GM12891 (cell line): ENCODE data around the gene OSBPL5.
A peak's percentile ranks its signal among the peaks of the same experiment; 100 is the strongest.

Source experiments
- DNase-seq: peaks from one replicate; pipeline ENCODE4 v3.0.0; 2011; ENCODE audit warnings: low spot score; ENCODE audit not compliant: insufficient read length
- FAIRE-seq: peaks from 2 replicates; lab custom pipeline; 2011; peaks lifted over from hg19 to GRCh38; lab: Jason Lieb, UNC
- PAX5 ChIP-seq: IDR thresholded peaks from 2 replicates; pipeline ENCODE4 v1.6.1; 2011; ENCODE audit warnings: low read length, moderate library complexity, mild to moderate bottlenecking; ENCODE audit not compliant: insufficient read depth, severe bottlenecking
- POLR2A ChIP-seq: IDR thresholded peaks from 2 replicates; pipeline ENCODE4 v1.6.1; 2011; ENCODE audit warnings: low read depth, low read length, control low read depth
- POLR2AphosphoS5 ChIP-seq: IDR thresholded peaks from 2 replicates; pipeline ENCODE4 v1.6.1; 2011; ENCODE audit warnings: low read depth, low read length, control low read depth
- POU2F2 ChIP-seq: IDR thresholded peaks from 2 replicates; pipeline ENCODE4 v1.6.1; 2011; ENCODE audit warnings: low read depth, mild to moderate bottlenecking, control low read depth, low read length, moderate library complexity
- SPI1 ChIP-seq: IDR thresholded peaks from 2 replicates; pipeline ENCODE4 v1.6.1; 2011; ENCODE audit warnings: low read depth, low read length, control low read depth
- TAF1 ChIP-seq: IDR thresholded peaks from 2 replicates; pipeline ENCODE4 v1.6.1; 2011; ENCODE audit warnings: low read depth, low read length, control low read depth

The OSBPL5 gene

GRCh38 chr11:3111919-3112690 is 53.0 kb downstream of the OSBPL5 start:
- TF ChIP-seq POLR2A (no peak), SPI1 (no peak), POU2F2 (no peak), PAX5 (no peak), POLR2AphosphoS5 (no peak), TAF1 (no peak)
- no peak for DNase-seq
- FAIRE-seq = no peak

DNA sequence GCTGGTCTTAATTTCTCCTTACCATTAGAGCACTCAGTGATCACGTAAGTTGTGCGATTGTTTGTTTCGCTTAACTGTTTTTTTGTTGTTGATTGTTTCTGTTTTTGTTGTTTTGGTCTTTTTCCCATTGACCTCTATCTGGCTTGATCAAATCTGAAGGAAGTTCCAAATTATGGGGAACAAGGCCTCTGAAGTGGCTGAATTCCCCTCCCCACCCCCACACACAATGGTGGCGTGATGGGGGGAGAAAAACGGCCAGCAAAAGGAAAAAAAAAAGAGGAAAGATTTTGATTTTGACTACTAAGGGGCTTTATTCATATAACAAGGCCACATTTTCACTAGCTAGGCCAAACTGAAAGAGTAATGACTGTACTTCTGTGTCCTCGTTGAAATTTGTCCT is 53.6 kb downstream of the OSBPL5 start:
- FAIRE-seq (no peak), DNase-seq (no peak)
- TF ChIP-seq POU2F2 = no peak
- TF ChIP-seq SPI1 = no peak
- TF ChIP-seq POLR2AphosphoS5 = no peak
- no peak for TF ChIP-seq PAX5

DNA sequence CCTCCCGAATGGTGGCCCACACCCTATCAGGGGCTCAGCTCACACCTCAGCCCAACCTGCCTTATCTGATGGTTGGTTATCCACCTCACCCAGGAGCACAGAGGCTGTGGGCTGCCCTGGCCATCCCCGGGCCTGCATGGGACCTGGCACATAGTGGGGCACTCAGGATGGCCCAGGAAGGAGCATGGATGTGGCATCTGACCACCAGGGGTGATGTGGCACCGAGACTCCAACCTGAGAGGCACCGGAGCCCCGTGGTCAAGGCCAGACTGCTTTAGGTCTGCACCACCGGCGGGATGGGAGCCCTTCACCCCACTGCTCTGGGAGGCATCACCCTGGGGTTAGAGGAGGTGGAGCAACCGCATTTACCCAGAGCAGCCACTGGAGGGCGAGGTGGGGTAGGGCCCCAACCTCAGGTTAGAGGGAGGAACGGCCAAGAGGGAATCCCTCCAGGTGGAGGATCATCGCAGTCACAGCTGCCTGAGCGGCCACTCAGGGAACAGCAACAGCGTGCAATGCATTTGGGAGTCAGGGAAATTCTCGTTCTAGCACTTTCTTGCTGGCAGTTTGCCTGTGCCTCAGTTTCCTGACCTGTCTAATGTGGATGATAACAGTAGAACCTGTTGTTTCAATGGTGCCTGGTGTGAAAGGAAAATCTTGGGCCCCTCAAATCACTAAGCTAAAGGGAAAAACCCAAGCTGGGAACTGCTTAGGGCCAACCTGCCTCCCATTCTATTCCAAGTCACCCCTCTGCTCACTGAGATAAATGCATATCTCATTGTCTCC is 55.0 kb downstream of the OSBPL5 start:
- no peak for TF ChIP-seq PAX5
- no peak for TF ChIP-seq TAF1

GRCh38 chr11:3109434-3109833 is 55.7 kb downstream of the OSBPL5 start:
- no peak for DNase-seq
- no peak for FAIRE-seq
- TF ChIP-seq POU2F2 (no peak), TAF1 (no peak), PAX5 (no peak), POLR2AphosphoS5 (no peak), SPI1 (no peak), POLR2A (no peak)

More for the DNA sequence above, 55.0 kb downstream of the OSBPL5 start:
- peak; percentile 77 for DNase-seq
- FAIRE-seq = no peak

DNA sequence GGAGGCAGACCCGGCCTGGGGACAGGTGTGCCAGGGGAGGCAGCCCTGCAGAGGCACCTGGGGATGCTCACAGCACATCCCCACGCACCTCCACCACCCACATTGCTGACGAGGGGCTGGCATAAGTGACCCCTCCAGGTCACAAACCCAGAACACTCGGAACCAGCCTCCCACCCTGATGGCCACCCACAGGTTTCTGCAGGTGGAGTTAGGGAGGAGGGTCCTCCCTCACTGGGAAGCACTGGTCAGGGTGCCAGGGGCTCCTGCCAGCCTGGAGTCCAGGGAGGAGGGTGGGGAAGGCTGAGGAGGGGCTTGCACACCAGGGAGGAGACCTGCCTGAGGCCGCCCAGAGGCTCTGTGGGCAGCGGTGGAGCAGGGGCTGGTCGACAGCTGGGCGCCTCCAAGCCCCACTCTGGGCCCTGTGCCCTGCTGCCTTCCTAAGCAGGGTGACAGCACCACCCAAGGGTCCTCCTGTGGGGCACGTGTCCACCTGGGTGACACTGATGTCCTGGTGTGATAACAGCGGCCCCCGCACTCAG is 56.9 kb downstream of the OSBPL5 start:
- DNase-seq = no peak
- TF ChIP-seq POLR2AphosphoS5 (no peak), POLR2A (no peak), POU2F2 (no peak), SPI1 (no peak), TAF1 (no peak), PAX5 (no peak)
- no peak for FAIRE-seq

DNA sequence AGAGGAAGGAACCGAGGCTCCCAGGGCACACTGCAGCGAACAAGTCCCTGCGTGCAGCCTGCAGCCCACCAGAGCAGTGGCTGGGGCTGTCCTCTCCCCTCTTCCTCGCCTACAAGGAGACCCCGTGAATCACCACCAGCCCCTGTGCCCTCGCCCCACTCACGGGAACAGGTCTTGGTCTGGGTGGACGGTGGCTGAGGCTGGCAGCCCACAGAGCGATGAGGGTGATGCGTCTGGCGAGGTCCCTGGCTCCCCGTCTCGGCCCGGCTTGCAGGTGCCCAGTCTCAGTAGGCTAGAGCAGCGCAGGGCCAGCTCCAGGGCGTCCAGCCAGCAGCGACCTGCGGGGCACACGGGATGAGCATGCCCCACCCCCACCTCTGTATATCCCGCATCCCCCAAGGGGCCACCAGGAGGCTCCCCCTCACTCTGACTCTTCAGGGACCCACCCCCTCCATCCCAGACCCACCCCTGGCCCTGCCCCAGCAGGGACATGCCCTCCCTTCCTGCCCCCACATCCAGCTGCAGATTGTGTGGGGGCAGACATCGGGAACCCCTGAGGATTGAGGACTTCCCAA is 57.4 kb downstream of the OSBPL5 start:
- DNase-seq (no peak), FAIRE-seq (no peak)
- no peak for TF ChIP-seq POU2F2

DNA sequence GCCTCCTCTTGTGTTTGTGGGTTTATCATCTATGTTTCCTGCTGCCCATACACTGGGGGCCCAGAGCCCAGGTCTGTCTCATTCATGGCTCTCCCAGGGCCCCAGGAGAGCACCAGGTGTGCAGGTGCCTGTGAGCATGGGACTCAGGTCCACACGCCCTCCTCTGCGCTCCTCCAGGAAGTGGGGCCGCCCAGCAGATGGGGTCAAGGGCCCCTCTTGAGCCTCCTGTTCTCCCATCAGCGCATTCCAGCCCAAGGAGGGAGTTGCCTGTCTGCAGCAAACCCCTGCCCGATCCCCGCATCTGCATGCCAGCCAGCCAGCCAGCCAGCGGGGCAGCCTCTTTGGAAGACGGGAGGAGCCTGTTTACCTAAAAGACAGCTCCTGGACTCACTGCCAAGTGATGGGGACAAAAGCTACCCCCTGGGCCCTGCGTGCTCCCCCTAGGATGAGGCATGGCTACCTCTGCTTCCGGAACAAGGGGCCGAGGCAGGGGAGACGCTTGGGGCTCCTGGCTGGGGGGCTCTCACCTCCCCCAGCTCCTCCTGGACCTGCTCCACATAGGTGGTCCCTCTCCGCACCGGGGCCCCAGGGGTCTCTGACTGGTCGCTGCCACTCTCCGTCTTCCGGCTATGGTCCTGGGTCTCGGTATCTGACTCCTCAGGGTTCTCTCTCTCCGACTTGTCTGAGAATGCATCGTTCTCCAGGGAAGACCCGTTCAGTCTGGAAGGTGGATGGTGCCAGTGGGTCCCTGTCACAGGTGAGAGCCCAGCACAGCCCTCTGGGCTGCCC is 58.2 kb downstream of the OSBPL5 start:
- FAIRE-seq (no peak), DNase-seq (no peak)
- TF ChIP-seq POLR2AphosphoS5 (no peak), TAF1 (no peak), PAX5 (no peak), SPI1 (no peak), POU2F2 (no peak), POLR2A (no peak)

- DNase-seq (no peak), FAIRE-seq (no peak)
- TF ChIP-seq PAX5 (no peak), POLR2AphosphoS5 (no peak), SPI1 (no peak), POU2F2 (no peak), TAF1 (no peak), POLR2A (no peak)
Observed at GRCh38 chr11:3105791-3106735, 59.0 kb downstream of the OSBPL5 start.
